SK-N-SH treated with all-trans-retinoic acid at 6 μM for 48 hours (cell line): ENCODE results near the gene NUB1.
A peak's percentile ranks its signal among the peaks of the same experiment; 100 is the strongest.

Experiments
- ATAC-seq: fragments of 200-7000 bp; cut with Tn5 transposase; 3 replicates; pipeline ENCODE4 v1.9.1; 2020; ENCODE audit warnings: mild to moderate bottlenecking, moderate library complexity
- ARNTL ChIP-seq: fragments of 450-650 bp; formaldehyde crosslinking; IDR thresholded peaks from 2 replicates; pipeline ENCODE4 v1.5.0; 2020; ENCODE audit warnings: low read depth, mild to moderate bottlenecking, moderate library complexity, borderline replicate concordance
- CREB5 ChIP-seq: fragments of 250-450 bp; sonication (Bioruptor Pico); IDR thresholded peaks from 2 replicates; pipeline ENCODE4 v1.5.1; 2020; ENCODE audit warnings: low read depth, mild to moderate bottlenecking, moderate library complexity
- CSDC2 ChIP-seq: fragments of 250-450 bp; sonication (Bioruptor Pico); IDR thresholded peaks from 2 replicates; pipeline ENCODE4 v1.5.0; 2020; ENCODE audit warnings: mild to moderate bottlenecking, moderate library complexity
- GLIS3 ChIP-seq: fragments of 250-450 bp; sonication (Bioruptor Pico); IDR thresholded peaks from 2 replicates; pipeline ENCODE4 v1.5.0; 2020; ENCODE audit warnings: mild to moderate bottlenecking, moderate library complexity
- ISL1 ChIP-seq: fragments of 250-450 bp; sonication (Bioruptor Pico); IDR thresholded peaks from 2 replicates; pipeline ENCODE4 v2.1.2; 2022; ENCODE audit warnings: mild to moderate bottlenecking, moderate library complexity
- PATZ1 ChIP-seq: fragments of 250-450 bp; sonication (Bioruptor Pico); IDR thresholded peaks from 2 replicates; pipeline ENCODE4 v1.8.0; 2020; ENCODE audit warnings: mild to moderate bottlenecking, moderate library complexity, borderline replicate concordance
- POU6F1 ChIP-seq: fragments of 250-450 bp; sonication (Bioruptor Pico); IDR thresholded peaks from 2 replicates; pipeline ENCODE4 v1.8.0; 2021; ENCODE audit warnings: low read depth, mild to moderate bottlenecking, moderate library complexity, borderline replicate concordance
- PPARA ChIP-seq: fragments of 250-450 bp; sonication (Bioruptor Pico); IDR thresholded peaks from 2 replicates; pipeline ENCODE4 v1.5.0; 2020; ENCODE audit warnings: mild to moderate bottlenecking, borderline replicate concordance
- SNAI2 ChIP-seq: fragments of 250-450 bp; sonication (Bioruptor Pico); IDR thresholded peaks from 2 replicates; pipeline ENCODE4 v1.5.0; 2020; ENCODE audit warnings: mild to moderate bottlenecking, moderate library complexity
- TCF4 ChIP-seq: fragments of 250-450 bp; sonication (Bioruptor Pico); IDR thresholded peaks from 2 replicates; pipeline ENCODE4 v1.8.0; 2021; ENCODE audit warnings: mild to moderate bottlenecking, moderate library complexity, borderline replicate concordance
- TOX ChIP-seq: fragments of 250-450 bp; sonication (Bioruptor Pico); IDR thresholded peaks from 2 replicates; pipeline ENCODE4 v1.8.0; 2021; ENCODE audit warnings: mild to moderate bottlenecking, moderate library complexity, borderline replicate concordance
- TSHZ2 ChIP-seq: fragments of 250-450 bp; sonication (Bioruptor Pico); IDR thresholded peaks from 2 replicates; pipeline ENCODE4 v1.5.0; 2020; ENCODE audit warnings: mild to moderate bottlenecking, moderate library complexity
- ZC3H10 ChIP-seq: fragments of 250-450 bp; sonication (Bioruptor Pico); IDR thresholded peaks from 2 replicates; pipeline ENCODE4 v1.5.1; 2021; ENCODE audit warnings: mild to moderate bottlenecking, moderate library complexity
- ZFP3 ChIP-seq: fragments of 250-450 bp; sonication (Bioruptor Pico); IDR thresholded peaks from 2 replicates; pipeline ENCODE4 v1.5.0; 2020; ENCODE audit warnings: mild to moderate bottlenecking, moderate library complexity
- ZFP30 ChIP-seq: fragments of 450-650 bp; formaldehyde crosslinking; IDR thresholded peaks from 2 replicates; pipeline ENCODE4 v1.5.0; 2022; ENCODE audit warnings: mild to moderate bottlenecking, moderate library complexity
- ZNF565 ChIP-seq: fragments of 450-650 bp; formaldehyde crosslinking; conservative IDR thresholded peaks from 2 replicates; pipeline ENCODE4 v1.5.0; 2020; ENCODE audit warnings: low read depth, mild to moderate bottlenecking, moderate library complexity
- ZNF70 ChIP-seq: fragments of 450-650 bp; formaldehyde crosslinking; IDR thresholded peaks from 2 replicates; pipeline ENCODE4 v1.5.0; 2020; ENCODE audit warnings: mild to moderate bottlenecking, moderate library complexity
- ZNF8 ChIP-seq: fragments of 450-650 bp; formaldehyde crosslinking; IDR thresholded peaks from 2 replicates; pipeline ENCODE4 v1.5.0; 2020; ENCODE audit warnings: mild to moderate bottlenecking, moderate library complexity

The NUB1 gene

GRCh38 chr7:151408839-151409666, 67.4 kb downstream of the NUB1 start (continued):
- TF ChIP-seq ZFP30 (CRISPR knock-in tag) = peak; percentile 37; the same call in 1 of the 2 replicates
- TF ChIP-seq, all 23 proteins: peak for 3

- ATAC-seq = peak; percentile 39
Observed at GRCh38 chr7:151409667-151410404, 68.2 kb downstream of the NUB1 start, which contains the start of gene WDR86. WDR86 (minus strand) TSS chr7:151410038; CDS start chr7:151409589, 449 bp downstream.

GRCh38 chr7:151410405-151411390, 69.1 kb downstream of the NUB1 start:
- no peak for TF ChIP-seq TSHZ2 (CRISPR knock-in tag)
- peak; percentile 72; the same call in 1 of the 2 replicates for TF ChIP-seq TCF4 (CRISPR knock-in tag)
- peak; percentile 43; the same call in 1 of the 2 replicates for TF ChIP-seq CSDC2
- peak; percentile 83; the same call in 1 of the 2 replicates for TF ChIP-seq PATZ1 (CRISPR knock-in tag)
- 0 out of 2 replicates have a peak, but pooled peaks have one; percentile 42 for TF ChIP-seq ZNF565
- TF ChIP-seq ZC3H10 (CRISPR knock-in tag) = no peak
- TF ChIP-seq ZNF8 = no peak
- peak; percentile 52; the same call in 1 of the 2 replicates for TF ChIP-seq ZFP3 (CRISPR knock-in tag)
- 0 out of 2 replicates have a peak, but pooled peaks have one; percentile 28 for TF ChIP-seq SNAI2
- TF ChIP-seq TOX = no peak
- peak; percentile 64 for ATAC-seq

More at GRCh38 chr7:151409667-151410404, 68.2 kb downstream of the NUB1 start, which contains the start of gene WDR86:
- TF ChIP-seq ZFP3 (CRISPR knock-in tag) = peak; percentile 20; the same call in 1 of the 2 replicates
- no peak for TF ChIP-seq SNAI2
- TF ChIP-seq CSDC2 = peak; percentile 63; the same call in 1 of the 2 replicates
- no peak for TF ChIP-seq POU6F1
- no peak for TF ChIP-seq TOX
- TF ChIP-seq ISL1 = no peak
- no peak for TF ChIP-seq CREB5 (CRISPR knock-in tag)
- TF ChIP-seq ZNF70 = peak; percentile 6; the same call in 1 of the 2 replicates
- no peak for TF ChIP-seq ARNTL (CRISPR knock-in tag)
- no peak for TF ChIP-seq PPARA
- TF ChIP-seq GLIS3 (CRISPR knock-in tag) = peak; percentile 88
